GM19452 (cell line): ENCODE results near the gene MYH15.

Experiments used
- ATAC-seq: cut with Tn5 transposase; IDR thresholded peaks from one replicate; pipeline ENCODE4 v1.9.1; 2021; ENCODE audit not compliant: unreplicated experiment

MYH15 gene

GRCh38 chr3:108420926-108421325, 89.5 kb downstream of the MYH15 start:
- ATAC-seq: no peak

- ATAC-seq: no peak
Measured at GRCh38 chr3:108416111-108416869, 94.1 kb downstream of the MYH15 start.

- ATAC-seq: no peak
Measured at GRCh38 chr3:108415661-108416060, 94.7 kb downstream of the MYH15 start.

- ATAC-seq: no peak
Measured at GRCh38 chr3:108414007-108414406, 96.4 kb downstream of the MYH15 start.

GRCh38 chr3:108412121-108412750, 98.2 kb downstream of the MYH15 start:
- ATAC-seq: no peak

- no peak for ATAC-seq
Measured at GRCh38 chr3:108410531-108410984, 99.8 kb downstream of the MYH15 start.

GRCh38 chr3:108409800-108410178, 100.6 kb downstream of the MYH15 start:
- no peak for ATAC-seq

- ATAC-seq: no peak
Measured at GRCh38 chr3:108408883-108409799, 101.3 kb downstream of the MYH15 start.

- no peak for ATAC-seq
Measured at GRCh38 chr3:108407886-108408285, 102.5 kb downstream of the MYH15 start.

GRCh38 chr3:108406661-108407206, 103.7 kb downstream of the MYH15 start:
- peak; percentile 97 for ATAC-seq

- peak; percentile 25 for ATAC-seq
Measured at GRCh38 chr3:108406063-108406660, 104.2 kb downstream of the MYH15 start.

- ATAC-seq: no peak
Measured at GRCh38 chr3:108404368-108404767, 106.0 kb downstream of the MYH15 start.

GRCh38 chr3:108403686-108404345, 106.6 kb downstream of the MYH15 start:
- ATAC-seq: no peak

- no peak for ATAC-seq
Measured at GRCh38 chr3:108403198-108403597, 107.2 kb downstream of the MYH15 start.

GRCh38 chr3:108401836-108402235, 108.6 kb downstream of the MYH15 start:
- no peak for ATAC-seq

GRCh38 chr3:108398510-108398909, 111.9 kb downstream of the MYH15 start:
- ATAC-seq: no peak

- no peak for ATAC-seq
Measured at GRCh38 chr3:108396336-108396735, 114.1 kb downstream of the MYH15 start.

- ATAC-seq: no peak
Measured at GRCh38 chr3:108394563-108394962, 115.8 kb downstream of the MYH15 start.

GRCh38 chr3:108394016-108394415, 116.4 kb downstream of the MYH15 start:
- ATAC-seq: no peak
